B cell (primary cell): ENCODE measurements around the gene TNIK. TPM values are rescaled to one million over a fixed set of nuclear protein-coding genes. Genes with fewer than 3 reads are reported as not detected.

Experiments
- ATAC-seq: fragments of 200-7000 bp; cut with Tn5 transposase; one replicate; pipeline ENCODE4 v1.10.0; 2021; ENCODE audit warnings: low read depth, mild to moderate bottlenecking, moderate number of reproducible peaks, moderate library complexity
- CTCF ChIA-PET: fragments of 350-600 bp; sonication (Branson Sonifier 250); formaldehyde crosslinking; loops from one replicate; lab custom pipeline; 2021; ENCODE audit warnings: antibody characterized with exemption, inconsistent platforms; lab: Charles Lee
- POLR2A ChIA-PET: fragments of 350-600 bp; sonication (Branson Sonifier 250); formaldehyde crosslinking; loops from one replicate; lab custom pipeline; 2021; ENCODE audit warnings: antibody characterized with exemption; lab: Charles Lee
- DNase-seq: peaks from one replicate; pipeline ENCODE4 v3.0.0; 2013
- H2AFZ ChIP-seq: 2 replicates; pipeline ENCODE4 v1.6.1; 2012; ENCODE audit warnings: mild to moderate bottlenecking, low read depth, low read length; ENCODE audit not compliant: insufficient read depth, poor library complexity, severe bottlenecking
- H3K27ac ChIP-seq, 2 donors: 1 replicate in 1 of 2; 2 replicates in 1 of 2; pipeline ENCODE4 v1.5.1; 2012 to 2013; ENCODE audit warnings: low read length in 2 of 2, mild to moderate bottlenecking in 2 of 2, moderate library complexity in 1 of 2
- H3K27me3 ChIP-seq, 4 experiments: fragments of 200-600 bp in 1 of 4; sonication (generic) in 1 of 4; replicated peaks in 1 of 4; 1 replicate in 2 of 4; 2 replicates in 2 of 4; pipeline versions ENCODE4 v1.6.1 to v1.7.0; 2013 to 2016; ENCODE audit warnings: low read length in 3 of 4, mild to moderate bottlenecking in 2 of 4, mixed read lengths in 1 of 4, moderate library complexity in 1 of 4; ENCODE audit not compliant: insufficient read depth in 4 of 4, control insufficient read depth in 3 of 4; ENCODE audit errors: control extremely low read depth in 1 of 4
- H3K36me3 ChIP-seq, 2 experiments: replicated peaks in 1 of 2; 1 replicate in 1 of 2; 2 replicates in 1 of 2; pipeline versions ENCODE4 v1.6.1 to v1.7.1; 2013; ENCODE audit warnings: low read length in 1 of 2; ENCODE audit not compliant: insufficient read depth in 2 of 2, control insufficient read depth in 1 of 2; ENCODE audit errors: control extremely low read depth in 1 of 2, extremely low read depth in 1 of 2
- H3K4me1 ChIP-seq, 2 donors: fragments of 200-600 bp in 1 of 2; sonication (generic) in 1 of 2; 1 replicate in 1 of 2; 2 replicates in 1 of 2; pipeline versions ENCODE4 v1.5.1 to v1.6.1; 2013 to 2017; ENCODE audit warnings: low read length in 2 of 2; ENCODE audit not compliant: control insufficient read depth in 2 of 2, insufficient read depth in 2 of 2
- H3K4me2 ChIP-seq: replicated peaks from 2 replicates; pipeline ENCODE3; 2012; ENCODE audit warnings: mild to moderate bottlenecking, low read depth, low read length; ENCODE audit not compliant: poor library complexity, severe bottlenecking
- H3K4me3 ChIP-seq, 5 experiments: fragments of 200-600 bp in 1 of 5; sonication (generic) in 1 of 5; 1 replicate in 3 of 5; 2 replicates in 2 of 5; pipeline versions ENCODE4 v1.5.1 to v1.7.0; 2011 to 2016; ENCODE audit warnings: low read length in 4 of 5, mild to moderate bottlenecking in 4 of 5, low read depth in 2 of 5, control low read depth in 1 of 5, moderate library complexity in 1 of 5; ENCODE audit not compliant: insufficient read depth in 1 of 5; ENCODE audit errors: control extremely low read depth in 1 of 5, extremely low read depth in 1 of 5
- H3K79me2 ChIP-seq: fragments of 200-600 bp; sonication (generic); one replicate; pipeline ENCODE4 v1.6.0; 2016; ENCODE audit warnings: low read length; ENCODE audit not compliant: control insufficient read depth, insufficient read depth
- H3K9ac ChIP-seq: fragments of 200-600 bp; sonication (generic); 2 replicates; pipeline ENCODE4 v1.6.1; 2017; ENCODE audit warnings: mild to moderate bottlenecking, low read length, moderate library complexity
- H3K9me3 ChIP-seq, 3 donors: one replicate each; pipeline versions ENCODE4 v1.6.1 to v1.7.1; 2013; ENCODE audit warnings: low read length in 2 of 3; ENCODE audit not compliant: control insufficient read depth in 2 of 3, insufficient read depth in 1 of 3; ENCODE audit errors: control extremely low read depth in 1 of 3
- H4K20me1 ChIP-seq: 2 replicates; pipeline ENCODE4 v1.6.0; 2012; ENCODE audit warnings: mild to moderate bottlenecking, low read length; ENCODE audit not compliant: insufficient read depth, control insufficient read depth, poor library complexity, severe bottlenecking
- H3K27ac Mint-ChIP-seq: one replicate; pipeline ENCODE4 v1.8.0; 2021; ENCODE audit warnings: mixed read lengths
- H3K27me3 Mint-ChIP-seq: one replicate; pipeline ENCODE4 v1.8.0; 2021; ENCODE audit warnings: mixed read lengths
- H3K4me1 Mint-ChIP-seq: one replicate; pipeline ENCODE4 v1.8.0; 2021; ENCODE audit warnings: mixed read lengths
- H3K4me3 Mint-ChIP-seq: one replicate; pipeline ENCODE4 v1.8.0; 2021; ENCODE audit warnings: mixed read lengths
- H3K9me3 Mint-ChIP-seq: one replicate; pipeline ENCODE4 v1.8.0; 2022; ENCODE audit warnings: mixed read lengths; ENCODE audit not compliant: insufficient read depth
- EZH2 ChIP-seq: IDR thresholded peaks from 2 replicates; pipeline ENCODE4 v1.6.1; 2012; ENCODE audit warnings: borderline replicate concordance, low read depth, mild to moderate bottlenecking, moderate library complexity, low read length; ENCODE audit not compliant: insufficient read depth, poor library complexity, severe bottlenecking
- WGBS: methylation state at CpG from one replicate; pipeline ENCODE4 v1.1.5; 2013; ENCODE audit warnings: missing lambda C conversion rate; ENCODE audit not compliant: insufficient coverage; 5-methylcytosine and 5-hydroxymethylcytosine counted together
- intact Hi-C: fragments of 100-400 bp; cut with micrococcal nuclease; formaldehyde crosslinking; loops from one replicate; pipeline ENCODE4 v1.10.0; 2022
- polyA plus RNA-seq: library from polyadenylated mRNA; depleted of rRNA; stranded (reverse); fragments of >200 nt; gene quantifications from 2 replicates; pipeline ENCODE4 v1.2.3, GENCODE V29; 2012
- total RNA-seq, 2 donors: library from RNA; stranded (reverse); fragments of 120-200 nt in 1 of 2; gene quantifications; 1 replicate in 1 of 2; 2 replicates in 1 of 2; pipeline versions ENCODE4 v1.2.3 to v1.2.4, GENCODE V29; 2013 to 2022
- TF ChIP-seq, protein P1 (sequence below): fragments of 200-600 bp; IDR thresholded peaks from one replicate; pipeline ENCODE4 v1.8.0; 2022; ENCODE audit warnings: antibody characterized with exemption, mild to moderate bottlenecking

The TNIK gene
- total and polyA plus RNA-seq, 2 donors (not counting 1 experiment from before 2014, with no cell fraction given), result 0.66 to 7.7 TPM

DNA sequence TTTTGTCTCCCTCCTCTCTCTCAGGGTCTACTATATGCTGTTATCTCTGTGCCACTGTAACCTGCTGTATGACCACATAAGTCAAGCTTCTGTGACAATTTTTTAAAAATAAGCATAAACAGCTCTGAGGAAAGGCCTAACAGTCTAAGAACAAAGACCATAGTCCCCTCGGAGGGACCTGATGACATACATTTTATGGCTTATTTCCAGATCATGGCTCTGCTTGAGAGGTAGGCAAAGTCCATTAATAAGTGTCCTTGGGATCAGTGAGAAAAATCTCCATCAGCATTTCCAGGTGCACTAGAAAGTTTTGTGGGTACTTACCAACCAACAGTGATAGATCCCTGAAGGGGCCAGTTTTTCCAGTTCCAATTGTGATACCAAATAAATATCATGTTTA lies 123.8 kb downstream of the TNIK start:
- H3K79me2 ChIP-seq, result no peaks in the 10 kb centered on the region
- POLR2A ChIA-PET, result no interaction called here
- CTCF ChIA-PET, result no interaction called here

DNA sequence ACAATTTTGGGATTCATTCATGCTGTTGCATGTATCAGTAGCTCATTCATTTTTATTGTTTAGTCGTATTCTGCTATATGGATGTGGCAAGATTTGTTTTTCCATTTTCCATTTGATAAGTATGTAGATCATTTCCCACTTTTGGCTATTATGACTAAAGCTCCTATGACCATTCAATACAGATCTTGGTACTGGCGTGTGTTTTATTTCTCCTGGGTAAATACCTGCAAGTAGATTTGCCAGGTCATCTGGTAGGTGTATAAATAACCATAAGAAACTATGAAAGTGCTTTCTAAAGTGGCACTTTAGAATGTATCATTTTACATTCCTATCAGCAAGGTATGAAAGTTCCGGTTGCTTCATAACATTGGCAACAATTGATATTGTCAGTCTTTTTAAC lies 124.6 kb downstream of the TNIK start:
- Histone ChIP-seq H2AFZ (no peak overlapping the region), H3K79me2 (no peaks in the 10 kb centered on the region), H3K9me3 (no peaks in the 10 kb centered on the region), H3K27ac (no peak overlapping the region), H3K4me3 (no peak overlapping the region), H3K36me3 (no peaks in the 10 kb centered on the region), H3K4me2 (no peak overlapping the region), H3K4me1 (no peaks in the 10 kb centered on the region), H3K9ac (no peak overlapping the region), H4K20me1 (no peaks in the 10 kb centered on the region), H3K27me3 (no peaks in the 10 kb centered on the region)
- Mint-ChIP-seq H3K27me3 (no peaks in the 10 kb centered on the region), H3K4me3 (no peak overlapping the region), H3K4me1 (no peaks in the 10 kb centered on the region), H3K9me3 (no peaks in the 10 kb centered on the region), H3K27ac (no peak overlapping the region)
- no CpG with 5 or more reads among the region's 3 CpGs for WGBS
- no peak for DNase-seq
- CTCF ChIA-PET, result no interaction called here
- POLR2A ChIA-PET, result no interaction called here
- no peak for TF ChIP-seq EZH2
- TF ChIP-seq, protein P1, sequence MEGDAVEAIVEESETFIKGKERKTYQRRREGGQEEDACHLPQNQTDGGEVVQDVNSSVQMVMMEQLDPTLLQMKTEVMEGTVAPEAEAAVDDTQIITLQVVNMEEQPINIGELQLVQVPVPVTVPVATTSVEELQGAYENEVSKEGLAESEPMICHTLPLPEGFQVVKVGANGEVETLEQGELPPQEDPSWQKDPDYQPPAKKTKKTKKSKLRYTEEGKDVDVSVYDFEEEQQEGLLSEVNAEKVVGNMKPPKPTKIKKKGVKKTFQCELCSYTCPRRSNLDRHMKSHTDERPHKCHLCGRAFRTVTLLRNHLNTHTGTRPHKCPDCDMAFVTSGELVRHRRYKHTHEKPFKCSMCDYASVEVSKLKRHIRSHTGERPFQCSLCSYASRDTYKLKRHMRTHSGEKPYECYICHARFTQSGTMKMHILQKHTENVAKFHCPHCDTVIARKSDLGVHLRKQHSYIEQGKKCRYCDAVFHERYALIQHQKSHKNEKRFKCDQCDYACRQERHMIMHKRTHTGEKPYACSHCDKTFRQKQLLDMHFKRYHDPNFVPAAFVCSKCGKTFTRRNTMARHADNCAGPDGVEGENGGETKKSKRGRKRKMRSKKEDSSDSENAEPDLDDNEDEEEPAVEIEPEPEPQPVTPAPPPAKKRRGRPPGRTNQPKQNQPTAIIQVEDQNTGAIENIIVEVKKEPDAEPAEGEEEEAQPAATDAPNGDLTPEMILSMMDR, result no peak
- no peak for ATAC-seq
- intact Hi-C loops, result no loop called here

More for the DNA sequence above, 123.8 kb downstream of the TNIK start:
- TF ChIP-seq EZH2, result no peak
- TF ChIP-seq, protein P1, result no peak
- no peak overlapping the region for H3K4me3 ChIP-seq
- Mint-ChIP-seq H3K9me3 (no peaks in the 10 kb centered on the region), H3K4me3 (no peak overlapping the region), H3K4me1 (no peaks in the 10 kb centered on the region), H3K27me3 (no peaks in the 10 kb centered on the region), H3K27ac (no peak overlapping the region)
- H3K27ac ChIP-seq, result no peak overlapping the region
- no peak overlapping the region for H2AFZ ChIP-seq
- no peak for ATAC-seq
- H3K4me2 ChIP-seq, result no peak overlapping the region
- intact Hi-C loops, result no loop called here
- H3K27me3 ChIP-seq, result no peaks in the 10 kb centered on the region
- no peak for DNase-seq
- no peak overlapping the region for H3K9ac ChIP-seq
- no peaks in the 10 kb centered on the region for H3K36me3 ChIP-seq
- no peaks in the 10 kb centered on the region for H3K4me1 ChIP-seq
- no peaks in the 10 kb centered on the region for H4K20me1 ChIP-seq
- H3K9me3 ChIP-seq, result no peaks in the 10 kb centered on the region
- no CpG with 5 or more reads among the region's 1 CpG for WGBS
